GM23338 (cell line): ENCODE data around the gene KLF1. TPM values are rescaled to one million over a fixed set of nuclear protein-coding genes. Genes with fewer than 3 reads are reported as not detected.

Experiments
- ATAC-seq: fragments of 200-7000 bp; cut with Tn5 transposase; 3 replicates; pipeline ENCODE4 v1.9.1; 2020
- DNase-seq: peaks from one replicate; pipeline ENCODE4 v3.0.0-alpha.2; 2015; ENCODE audit warnings: low spot score
- H2AFZ ChIP-seq: fragments of 200-600 bp; sonication (generic); 2 replicates; pipeline ENCODE4 v1.8.0; 2016; ENCODE audit warnings: antibody characterized with exemption, mild to moderate bottlenecking, moderate library complexity
- H3F3A ChIP-seq: fragments of 200-600 bp; sonication (generic); replicated peaks from 2 replicates; pipeline ENCODE4 v1.8.0; 2017; ENCODE audit warnings: antibody characterized with exemption, mixed run types, low read depth
- H3K27ac ChIP-seq: fragments of 200-600 bp; sonication (generic); 2 replicates; pipeline ENCODE4 v1.6.1; 2016; ENCODE audit warnings: low read depth
- H3K27me3 ChIP-seq: fragments of 200-600 bp; sonication (generic); 2 replicates; pipeline ENCODE4 v1.8.0; 2016; ENCODE audit warnings: mild to moderate bottlenecking, mixed run types, moderate library complexity; ENCODE audit not compliant: insufficient read depth
- H3K36me3 ChIP-seq: fragments of 200-600 bp; sonication (generic); 2 replicates; pipeline ENCODE4 v1.8.0; 2016; ENCODE audit warnings: mild to moderate bottlenecking; ENCODE audit not compliant: insufficient read depth
- H3K4me1 ChIP-seq: fragments of 200-600 bp; sonication (generic); 2 replicates; pipeline ENCODE4 v1.8.0; 2016; ENCODE audit warnings: mild to moderate bottlenecking, moderate library complexity; ENCODE audit not compliant: insufficient read depth
- H3K4me2 ChIP-seq: fragments of 200-600 bp; sonication (generic); 2 replicates; pipeline ENCODE4 v1.7.1; 2017; ENCODE audit warnings: mixed run types
- H3K4me3 ChIP-seq: fragments of 200-600 bp; sonication (generic); 2 replicates; pipeline ENCODE4 v1.6.1; 2016; ENCODE audit warnings: mixed run types
- H3K79me2 ChIP-seq: fragments of 200-600 bp; sonication (generic); replicated peaks from 2 replicates; pipeline ENCODE4 v1.8.0; 2017; ENCODE audit warnings: mild to moderate bottlenecking; ENCODE audit not compliant: insufficient read depth
- H3K9me2 ChIP-seq: fragments of 200-600 bp; sonication (generic); 2 replicates; pipeline ENCODE4 v1.8.0; 2017; ENCODE audit not compliant: insufficient read depth
- H4K20me1 ChIP-seq: fragments of 200-600 bp; sonication (generic); replicated peaks from 2 replicates; pipeline ENCODE4 v1.8.0; 2017; ENCODE audit warnings: mild to moderate bottlenecking; ENCODE audit not compliant: insufficient read depth
- H3K27ac Mint-ChIP-seq: 2 replicates; pipeline ENCODE4 v1.8.0; 2020; ENCODE audit warnings: inconsistent platforms, mild to moderate bottlenecking, moderate library complexity, mixed read lengths
- H3K27me3 Mint-ChIP-seq: 3 replicates; pipeline ENCODE4 v1.8.0; 2022; ENCODE audit warnings: low read depth, mild to moderate bottlenecking, moderate library complexity, mixed read lengths, inconsistent platforms; ENCODE audit not compliant: insufficient read depth, poor library complexity
- H3K36me3 Mint-ChIP-seq: 3 replicates; pipeline ENCODE4 v1.8.0; 2021; ENCODE audit warnings: low read depth, mild to moderate bottlenecking, inconsistent platforms, moderate library complexity, mixed read lengths
- H3K4me1 Mint-ChIP-seq: 3 replicates; pipeline ENCODE4 v1.8.0; 2020; ENCODE audit warnings: mild to moderate bottlenecking, inconsistent platforms, mixed read lengths
- H3K4me3 Mint-ChIP-seq: 3 replicates; pipeline ENCODE4 v1.8.0; 2021; ENCODE audit warnings: moderate library complexity, mild to moderate bottlenecking, inconsistent platforms, mixed read lengths
- H3K9me3 Mint-ChIP-seq: 3 replicates; pipeline ENCODE4 v1.8.0; 2020; ENCODE audit warnings: moderate library complexity, mild to moderate bottlenecking, inconsistent platforms, mixed read lengths
- CREB1 ChIP-seq: fragments of 250-450 bp; sonication (Bioruptor Pico); IDR thresholded peaks from 2 replicates; pipeline ENCODE4 v1.5.0; 2020; ENCODE audit warnings: low read depth, mild to moderate bottlenecking, moderate library complexity
- EZH2 ChIP-seq: fragments of 200-600 bp; sonication (generic); IDR thresholded peaks from one replicate; pipeline ENCODE4 v1.8.0; 2017; ENCODE audit warnings: antibody characterized with exemption, mild to moderate bottlenecking, low read depth; ENCODE audit not compliant: unreplicated experiment
- EZH2phosphoT487 ChIP-seq: fragments of 200-600 bp; sonication (generic); IDR thresholded peaks from one replicate; pipeline ENCODE4 v1.8.1; 2018; ENCODE audit warnings: antibody characterized with exemption; ENCODE audit not compliant: unreplicated experiment
- JUNB ChIP-seq: IDR thresholded peaks from one replicate; pipeline ENCODE4 v1.6.1; 2016; ENCODE audit warnings: antibody characterized with exemption; ENCODE audit not compliant: unreplicated experiment
- NANOG ChIP-seq: IDR thresholded peaks from 2 replicates; pipeline ENCODE4 v1.6.1; 2016; ENCODE audit warnings: antibody characterized with exemption, borderline replicate concordance
- POLR2AphosphoS5 ChIP-seq: IDR thresholded peaks from 2 replicates; pipeline ENCODE4 v1.6.1; 2016; ENCODE audit warnings: antibody characterized with exemption, low read depth
- STAT1 ChIP-seq: IDR thresholded peaks from one replicate; pipeline ENCODE4 v1.6.1; 2016; ENCODE audit warnings: antibody characterized with exemption; ENCODE audit not compliant: unreplicated experiment
- ZNF114 ChIP-seq: fragments of 250-450 bp; sonication (Bioruptor Pico); IDR thresholded peaks from 2 replicates; pipeline ENCODE4 v1.5.0; 2020; ENCODE audit warnings: mild to moderate bottlenecking, moderate library complexity
- ZNF331 ChIP-seq: fragments of 250-450 bp; sonication (Bioruptor Pico); IDR thresholded peaks from 2 replicates; pipeline ENCODE4 v1.5.0; 2020; ENCODE audit warnings: low read depth, mild to moderate bottlenecking, moderate library complexity
- polyA plus RNA-seq: library from polyadenylated mRNA; unstranded; fragments of >200 nt; fragmentation: Nextera tagmentation; extraction: Ambion mirVana; gene quantifications from 2 replicates; pipeline ENCODE4 v1.2.1, GENCODE V29; 2016
- total RNA-seq: library from RNA; depleted of rRNA; stranded (reverse); fragments of >200 nt; shearing (Covaris generic); gene quantifications from 2 replicates; pipeline ENCODE4 v1.2.3, GENCODE V29; 2014
- TF ChIP-seq, protein P1 (sequence below): IDR thresholded peaks from 2 replicates; pipeline ENCODE4 v1.6.1; 2016; ENCODE audit warnings: antibody characterized with exemption
- TF ChIP-seq, protein P2 (sequence below): IDR thresholded peaks from one replicate; pipeline ENCODE4 v1.6.1; 2018; ENCODE audit warnings: antibody characterized with exemption; ENCODE audit not compliant: unreplicated experiment
- TF ChIP-seq, protein P3 (sequence below), 2 experiments: fragments of 200-600 bp in 1 of 2; sonication (generic) in 1 of 2; conservative IDR thresholded peaks; 2 replicates each; pipeline versions ENCODE4 v1.5.1 to v1.6.1; 2016 to 2017; ENCODE audit warnings: antibody characterized with exemption in 2 of 2, low read depth in 2 of 2, mild to moderate bottlenecking in 2 of 2, moderate library complexity in 1 of 2
- TF ChIP-seq, protein P4 (sequence below): fragments of 250-450 bp; sonication (Bioruptor Pico); IDR thresholded peaks from 2 replicates; pipeline ENCODE4 v1.5.0; 2020; ENCODE audit warnings: mild to moderate bottlenecking, moderate library complexity

The KLF1 gene
- total and polyA plus RNA-seq, 2 experiments from 2014 or later, result 0.74 to 1.1 TPM

DNA sequence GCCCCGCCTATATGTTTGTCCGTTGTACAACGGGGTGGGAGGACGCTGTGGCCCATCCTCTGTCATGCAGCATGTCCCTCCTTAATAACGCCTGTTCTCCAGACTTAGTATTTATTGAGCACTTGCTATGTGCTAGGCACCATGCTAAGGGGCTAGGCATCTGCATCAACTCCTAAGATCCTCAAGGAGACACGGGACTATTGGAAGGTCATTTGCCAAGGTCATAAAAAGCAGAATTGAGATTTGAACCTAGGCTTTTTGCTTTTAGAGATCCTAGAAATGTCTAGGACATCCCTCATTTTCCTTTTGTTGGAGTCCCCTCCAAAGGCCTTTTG, 50.5 kb downstream of the KLF1 start:
- peak overlapping the region; percentile 91 for H3K27ac Mint-ChIP-seq
- Histone ChIP-seq H4K20me1 (peaks cover 6% of the 10 kb centered on the region), H3K4me2 (peak overlapping the region; percentile 90; the same call in 1 of the 2 replicates), H3K4me3 (peak overlapping the region; percentile 77; the same call in 1 of the 2 replicates), H3K27me3 (peaks cover 14% of the 10 kb centered on the region), H3K4me1 (peaks cover 34% of the 10 kb centered on the region), H3K36me3 (no peaks in the 10 kb centered on the region), H3F3A (peaks cover 53% of the 10 kb centered on the region), H3K9me2 (no peaks in the 10 kb centered on the region), H3K27ac (peak overlapping the region; percentile 64; the same call in 1 of the 2 replicates), H3K79me2 (peaks cover 4% of the 10 kb centered on the region), H2AFZ (no peak overlapping the region)
- peaks cover 43% of the 10 kb centered on the region for H3K4me1 Mint-ChIP-seq
- no peak for TF ChIP-seq NANOG
- TF ChIP-seq ZNF331 (CRISPR knock-in tag), result no peak
- TF ChIP-seq, protein P1, sequence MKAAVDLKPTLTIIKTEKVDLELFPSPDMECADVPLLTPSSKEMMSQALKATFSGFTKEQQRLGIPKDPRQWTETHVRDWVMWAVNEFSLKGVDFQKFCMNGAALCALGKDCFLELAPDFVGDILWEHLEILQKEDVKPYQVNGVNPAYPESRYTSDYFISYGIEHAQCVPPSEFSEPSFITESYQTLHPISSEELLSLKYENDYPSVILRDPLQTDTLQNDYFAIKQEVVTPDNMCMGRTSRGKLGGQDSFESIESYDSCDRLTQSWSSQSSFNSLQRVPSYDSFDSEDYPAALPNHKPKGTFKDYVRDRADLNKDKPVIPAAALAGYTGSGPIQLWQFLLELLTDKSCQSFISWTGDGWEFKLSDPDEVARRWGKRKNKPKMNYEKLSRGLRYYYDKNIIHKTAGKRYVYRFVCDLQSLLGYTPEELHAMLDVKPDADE, result no peak
- TF ChIP-seq EZH2, result no peak
- TF ChIP-seq, protein P2, sequence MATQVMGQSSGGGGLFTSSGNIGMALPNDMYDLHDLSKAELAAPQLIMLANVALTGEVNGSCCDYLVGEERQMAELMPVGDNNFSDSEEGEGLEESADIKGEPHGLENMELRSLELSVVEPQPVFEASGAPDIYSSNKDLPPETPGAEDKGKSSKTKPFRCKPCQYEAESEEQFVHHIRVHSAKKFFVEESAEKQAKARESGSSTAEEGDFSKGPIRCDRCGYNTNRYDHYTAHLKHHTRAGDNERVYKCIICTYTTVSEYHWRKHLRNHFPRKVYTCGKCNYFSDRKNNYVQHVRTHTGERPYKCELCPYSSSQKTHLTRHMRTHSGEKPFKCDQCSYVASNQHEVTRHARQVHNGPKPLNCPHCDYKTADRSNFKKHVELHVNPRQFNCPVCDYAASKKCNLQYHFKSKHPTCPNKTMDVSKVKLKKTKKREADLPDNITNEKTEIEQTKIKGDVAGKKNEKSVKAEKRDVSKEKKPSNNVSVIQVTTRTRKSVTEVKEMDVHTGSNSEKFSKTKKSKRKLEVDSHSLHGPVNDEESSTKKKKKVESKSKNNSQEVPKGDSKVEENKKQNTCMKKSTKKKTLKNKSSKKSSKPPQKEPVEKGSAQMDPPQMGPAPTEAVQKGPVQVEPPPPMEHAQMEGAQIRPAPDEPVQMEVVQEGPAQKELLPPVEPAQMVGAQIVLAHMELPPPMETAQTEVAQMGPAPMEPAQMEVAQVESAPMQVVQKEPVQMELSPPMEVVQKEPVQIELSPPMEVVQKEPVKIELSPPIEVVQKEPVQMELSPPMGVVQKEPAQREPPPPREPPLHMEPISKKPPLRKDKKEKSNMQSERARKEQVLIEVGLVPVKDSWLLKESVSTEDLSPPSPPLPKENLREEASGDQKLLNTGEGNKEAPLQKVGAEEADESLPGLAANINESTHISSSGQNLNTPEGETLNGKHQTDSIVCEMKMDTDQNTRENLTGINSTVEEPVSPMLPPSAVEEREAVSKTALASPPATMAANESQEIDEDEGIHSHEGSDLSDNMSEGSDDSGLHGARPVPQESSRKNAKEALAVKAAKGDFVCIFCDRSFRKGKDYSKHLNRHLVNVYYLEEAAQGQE, result no peak
- TF ChIP-seq CREB1 (CRISPR knock-in tag), result no peak
- TF ChIP-seq ZNF114 (CRISPR knock-in tag), result no peak
- no peak for TF ChIP-seq POLR2AphosphoS5
- TF ChIP-seq, protein P3, sequence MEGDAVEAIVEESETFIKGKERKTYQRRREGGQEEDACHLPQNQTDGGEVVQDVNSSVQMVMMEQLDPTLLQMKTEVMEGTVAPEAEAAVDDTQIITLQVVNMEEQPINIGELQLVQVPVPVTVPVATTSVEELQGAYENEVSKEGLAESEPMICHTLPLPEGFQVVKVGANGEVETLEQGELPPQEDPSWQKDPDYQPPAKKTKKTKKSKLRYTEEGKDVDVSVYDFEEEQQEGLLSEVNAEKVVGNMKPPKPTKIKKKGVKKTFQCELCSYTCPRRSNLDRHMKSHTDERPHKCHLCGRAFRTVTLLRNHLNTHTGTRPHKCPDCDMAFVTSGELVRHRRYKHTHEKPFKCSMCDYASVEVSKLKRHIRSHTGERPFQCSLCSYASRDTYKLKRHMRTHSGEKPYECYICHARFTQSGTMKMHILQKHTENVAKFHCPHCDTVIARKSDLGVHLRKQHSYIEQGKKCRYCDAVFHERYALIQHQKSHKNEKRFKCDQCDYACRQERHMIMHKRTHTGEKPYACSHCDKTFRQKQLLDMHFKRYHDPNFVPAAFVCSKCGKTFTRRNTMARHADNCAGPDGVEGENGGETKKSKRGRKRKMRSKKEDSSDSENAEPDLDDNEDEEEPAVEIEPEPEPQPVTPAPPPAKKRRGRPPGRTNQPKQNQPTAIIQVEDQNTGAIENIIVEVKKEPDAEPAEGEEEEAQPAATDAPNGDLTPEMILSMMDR (conservative IDR thresholded peaks at IDR 0.05; ENCODE audit: low read depth in 2 of 2), result no peak
- TF ChIP-seq, protein P4, sequence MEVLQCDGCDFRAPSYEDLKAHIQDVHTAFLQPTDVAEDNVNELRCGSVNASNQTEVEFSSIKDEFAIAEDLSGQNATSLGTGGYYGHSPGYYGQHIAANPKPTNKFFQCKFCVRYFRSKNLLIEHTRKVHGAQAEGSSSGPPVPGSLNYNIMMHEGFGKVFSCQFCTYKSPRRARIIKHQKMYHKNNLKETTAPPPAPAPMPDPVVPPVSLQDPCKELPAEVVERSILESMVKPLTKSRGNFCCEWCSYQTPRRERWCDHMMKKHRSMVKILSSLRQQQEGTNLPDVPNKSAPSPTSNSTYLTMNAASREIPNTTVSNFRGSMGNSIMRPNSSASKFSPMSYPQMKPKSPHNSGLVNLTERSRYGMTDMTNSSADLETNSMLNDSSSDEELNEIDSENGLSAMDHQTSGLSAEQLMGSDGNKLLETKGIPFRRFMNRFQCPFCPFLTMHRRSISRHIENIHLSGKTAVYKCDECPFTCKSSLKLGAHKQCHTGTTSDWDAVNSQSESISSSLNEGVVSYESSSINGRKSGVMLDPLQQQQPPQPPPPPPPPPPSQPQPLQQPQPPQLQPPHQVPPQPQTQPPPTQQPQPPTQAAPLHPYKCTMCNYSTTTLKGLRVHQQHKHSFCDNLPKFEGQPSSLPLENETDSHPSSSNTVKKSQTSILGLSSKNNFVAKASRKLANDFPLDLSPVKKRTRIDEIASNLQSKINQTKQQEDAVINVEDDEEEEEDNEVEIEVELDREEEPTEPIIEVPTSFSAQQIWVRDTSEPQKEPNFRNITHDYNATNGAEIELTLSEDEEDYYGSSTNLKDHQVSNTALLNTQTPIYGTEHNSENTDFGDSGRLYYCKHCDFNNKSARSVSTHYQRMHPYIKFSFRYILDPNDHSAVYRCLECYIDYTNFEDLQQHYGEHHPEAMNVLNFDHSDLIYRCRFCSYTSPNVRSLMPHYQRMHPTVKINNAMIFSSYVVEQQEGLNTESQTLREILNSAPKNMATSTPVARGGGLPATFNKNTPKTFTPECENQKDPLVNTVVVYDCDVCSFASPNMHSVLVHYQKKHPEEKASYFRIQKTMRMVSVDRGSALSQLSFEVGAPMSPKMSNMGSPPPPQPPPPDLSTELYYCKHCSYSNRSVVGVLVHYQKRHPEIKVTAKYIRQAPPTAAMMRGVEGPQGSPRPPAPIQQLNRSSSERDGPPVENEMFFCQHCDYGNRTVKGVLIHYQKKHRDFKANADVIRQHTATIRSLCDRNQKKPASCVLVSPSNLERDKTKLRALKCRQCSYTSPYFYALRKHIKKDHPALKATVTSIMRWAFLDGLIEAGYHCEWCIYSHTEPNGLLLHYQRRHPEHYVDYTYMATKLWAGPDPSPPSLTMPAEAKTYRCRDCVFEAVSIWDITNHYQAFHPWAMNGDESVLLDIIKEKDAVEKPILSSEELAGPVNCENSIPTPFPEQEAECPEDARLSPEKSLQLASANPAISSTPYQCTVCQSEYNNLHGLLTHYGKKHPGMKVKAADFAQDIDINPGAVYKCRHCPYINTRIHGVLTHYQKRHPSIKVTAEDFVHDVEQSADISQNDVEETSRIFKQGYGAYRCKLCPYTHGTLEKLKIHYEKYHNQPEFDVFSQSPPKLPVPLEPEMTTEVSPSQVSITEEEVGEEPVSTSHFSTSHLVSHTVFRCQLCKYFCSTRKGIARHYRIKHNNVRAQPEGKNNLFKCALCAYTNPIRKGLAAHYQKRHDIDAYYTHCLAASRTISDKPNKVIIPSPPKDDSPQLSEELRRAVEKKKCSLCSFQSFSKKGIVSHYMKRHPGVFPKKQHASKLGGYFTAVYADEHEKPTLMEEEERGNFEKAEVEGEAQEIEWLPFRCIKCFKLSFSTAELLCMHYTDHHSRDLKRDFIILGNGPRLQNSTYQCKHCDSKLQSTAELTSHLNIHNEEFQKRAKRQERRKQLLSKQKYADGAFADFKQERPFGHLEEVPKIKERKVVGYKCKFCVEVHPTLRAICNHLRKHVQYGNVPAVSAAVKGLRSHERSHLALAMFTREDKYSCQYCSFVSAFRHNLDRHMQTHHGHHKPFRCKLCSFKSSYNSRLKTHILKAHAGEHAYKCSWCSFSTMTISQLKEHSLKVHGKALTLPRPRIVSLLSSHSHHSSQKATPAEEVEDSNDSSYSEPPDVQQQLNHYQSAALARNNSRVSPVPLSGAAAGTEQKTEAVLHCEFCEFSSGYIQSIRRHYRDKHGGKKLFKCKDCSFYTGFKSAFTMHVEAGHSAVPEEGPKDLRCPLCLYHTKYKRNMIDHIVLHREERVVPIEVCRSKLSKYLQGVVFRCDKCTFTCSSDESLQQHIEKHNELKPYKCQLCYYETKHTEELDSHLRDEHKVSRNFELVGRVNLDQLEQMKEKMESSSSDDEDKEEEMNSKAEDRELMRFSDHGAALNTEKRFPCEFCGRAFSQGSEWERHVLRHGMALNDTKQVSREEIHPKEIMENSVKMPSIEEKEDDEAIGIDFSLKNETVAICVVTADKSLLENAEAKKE, result no peak
- no peak for TF ChIP-seq STAT1
- TF ChIP-seq JUNB, result no peak
- TF ChIP-seq EZH2phosphoT487, result no peak
- DNase-seq (no peak), ATAC-seq (no peak)
- H3K36me3 Mint-ChIP-seq, result no peaks in the 10 kb centered on the region; the same call in 2 of the 3 replicates
- H3K4me3 Mint-ChIP-seq, result peak overlapping the region; percentile 61; the same call in 2 of the 3 replicates
- H3K9me3 Mint-ChIP-seq, result no peaks in the 10 kb centered on the region; the same call in 2 of the 3 replicates
- H3K27me3 Mint-ChIP-seq, result peaks cover 35% of the 10 kb centered on the region
